Transverse colon (tissue), 4 donors: ENCODE results near the gene CFAP299. TPM values are rescaled to one million over a fixed set of nuclear protein-coding genes. Genes with fewer than 3 reads are reported as not detected.
A peak's percentile ranks its signal among the peaks of the same experiment; 100 is the strongest.

ENCODE experiments used
- DNase-seq: peaks from one replicate; pipeline ENCODE4 v3.0.0-alpha.2; 2019
- H3K27ac ChIP-seq, 4 donors: fragments of 200-600 bp; sonication (generic); 2 replicates each; pipeline ENCODE4 v1.5.1; 2016 to 2018; ENCODE audit warnings: inconsistent platforms in 4 of 4
- H3K27me3 ChIP-seq: fragments of 200-600 bp; sonication (generic); 2 replicates; pipeline ENCODE4 v1.5.1; 2017; ENCODE audit warnings: inconsistent platforms
- H3K36me3 ChIP-seq, 4 donors: fragments of 200-600 bp; sonication (generic); 2 replicates each; pipeline ENCODE4 v1.5.1; 2017 to 2019; ENCODE audit warnings: inconsistent platforms in 4 of 4
- H3K4me1 ChIP-seq, 4 donors: fragments of 200-600 bp; sonication (generic); 2 replicates each; pipeline ENCODE4 v1.5.1; 2017 to 2020; ENCODE audit warnings: inconsistent platforms in 4 of 4
- H3K4me3 ChIP-seq, 4 donors: fragments of 200-600 bp; sonication (generic); 1 replicate in 1 of 4; 2 replicates in 3 of 4; pipeline versions ENCODE4 v1.5.1 to v1.6.1; 2017 to 2019; ENCODE audit warnings: inconsistent platforms in 4 of 4
- H3K9me3 ChIP-seq, 2 donors: fragments of 200-600 bp; sonication (generic); 2 replicates each; pipeline ENCODE4 v1.5.1; 2017 to 2019; ENCODE audit warnings: inconsistent platforms in 2 of 2
- EP300 ChIP-seq: sonication (generic); formaldehyde crosslinking; IDR thresholded peaks from one replicate; pipeline ENCODE4 v1.6.1; 2017; ENCODE audit warnings: antibody characterized with exemption, low read depth
- POLR2A ChIP-seq: fragments of 450-650 bp; IDR thresholded peaks from one replicate; pipeline ENCODE4 v1.6.1; 2016; ENCODE audit warnings: antibody characterized with exemption, mild to moderate bottlenecking, moderate library complexity
- POLR2AphosphoS5 ChIP-seq, 3 donors: sonication (generic); formaldehyde crosslinking; IDR thresholded peaks; one replicate each; pipeline ENCODE4 v1.6.1; 2016; ENCODE audit warnings: antibody characterized with exemption in 3 of 3
- WGBS, 2 donors: methylation state at CpG; one replicate each; pipeline ENCODE4 v1.1.5; 2018; ENCODE audit warnings: low coverage in 1 of 2; 5-methylcytosine and 5-hydroxymethylcytosine counted together
- in situ Hi-C, 4 donors: fragments of 200-750 bp; cut with MboI; loops; one replicate each; pipeline versions ENCODE4 v1.15.0 to v1.15.1; 2017; ENCODE audit warnings: low sequenced_read_pairs in 3 of 4, low pct_ligation_motif_present in 1 of 4, low pct_unique_long_range_greater_than_20kb in 1 of 4
- intact Hi-C: fragments of 100-400 bp; cut with DNase I; formaldehyde crosslinking; loops from one replicate; pipeline ENCODE4 v1.15.1; 2023; ENCODE audit warnings: low total_unique reads
- total RNA-seq, 4 donors: library from RNA; depleted of rRNA; stranded (reverse); fragments of >200 nt; gene quantifications; one replicate each; pipeline ENCODE4 v1.1.0, GENCODE V29; 2016
- TF ChIP-seq, protein P1 (sequence below), 5 experiments: fragments of 200-600 bp in 3 of 5; fragments of 450-650 bp in 2 of 5; sonication (generic) in 3 of 5; IDR thresholded peaks; 1 replicate in 2 of 5; 2 replicates in 3 of 5; pipeline ENCODE4 v1.5.1; 2016 to 2017; ENCODE audit warnings: antibody characterized with exemption in 5 of 5, inconsistent platforms in 3 of 5, mild to moderate bottlenecking in 2 of 5, moderate library complexity in 1 of 5

CFAP299 gene
- total RNA-seq, 4 donors from 2014 or later, result not detected

DNA sequence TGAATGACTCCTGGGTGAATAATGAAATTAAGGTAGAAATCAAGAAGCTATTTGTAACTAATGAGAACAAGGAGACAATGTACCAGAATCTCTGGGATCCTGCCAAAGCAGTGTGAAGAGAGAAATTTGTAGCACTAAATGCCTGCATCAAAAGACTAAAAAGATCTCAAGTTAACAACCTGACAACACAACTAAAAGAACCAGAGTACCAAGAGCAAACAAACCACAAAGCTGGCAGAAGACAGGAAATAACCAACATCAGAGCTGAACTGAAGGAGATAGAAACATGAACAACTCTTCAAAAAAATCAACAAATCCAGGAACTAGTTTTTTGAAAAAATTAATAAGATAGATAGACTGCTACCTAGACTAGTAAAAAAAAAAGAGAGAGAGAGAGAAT, 8.4 kb downstream of the CFAP299 start:
- Histone ChIP-seq H3K36me3 (no peaks in the 10 kb centered on the region), H3K4me3 (no peak overlapping the region), H3K27ac (no peak overlapping the region), H3K27me3 (no peaks in the 10 kb centered on the region), H3K9me3 (no peaks in the 10 kb centered on the region), H3K4me1 (no peaks in the 10 kb centered on the region)
- intact Hi-C loops (no loop called here), in situ Hi-C loops (no loop called here)
- no peak for TF ChIP-seq POLR2AphosphoS5 (IDR thresholded peaks at IDR 0.05)
- no peak for TF ChIP-seq EP300
- TF ChIP-seq, protein P1, sequence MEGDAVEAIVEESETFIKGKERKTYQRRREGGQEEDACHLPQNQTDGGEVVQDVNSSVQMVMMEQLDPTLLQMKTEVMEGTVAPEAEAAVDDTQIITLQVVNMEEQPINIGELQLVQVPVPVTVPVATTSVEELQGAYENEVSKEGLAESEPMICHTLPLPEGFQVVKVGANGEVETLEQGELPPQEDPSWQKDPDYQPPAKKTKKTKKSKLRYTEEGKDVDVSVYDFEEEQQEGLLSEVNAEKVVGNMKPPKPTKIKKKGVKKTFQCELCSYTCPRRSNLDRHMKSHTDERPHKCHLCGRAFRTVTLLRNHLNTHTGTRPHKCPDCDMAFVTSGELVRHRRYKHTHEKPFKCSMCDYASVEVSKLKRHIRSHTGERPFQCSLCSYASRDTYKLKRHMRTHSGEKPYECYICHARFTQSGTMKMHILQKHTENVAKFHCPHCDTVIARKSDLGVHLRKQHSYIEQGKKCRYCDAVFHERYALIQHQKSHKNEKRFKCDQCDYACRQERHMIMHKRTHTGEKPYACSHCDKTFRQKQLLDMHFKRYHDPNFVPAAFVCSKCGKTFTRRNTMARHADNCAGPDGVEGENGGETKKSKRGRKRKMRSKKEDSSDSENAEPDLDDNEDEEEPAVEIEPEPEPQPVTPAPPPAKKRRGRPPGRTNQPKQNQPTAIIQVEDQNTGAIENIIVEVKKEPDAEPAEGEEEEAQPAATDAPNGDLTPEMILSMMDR (IDR thresholded peaks at IDR 0.05), result no peak
- no peak for TF ChIP-seq POLR2A
- no peak for DNase-seq

DNA sequence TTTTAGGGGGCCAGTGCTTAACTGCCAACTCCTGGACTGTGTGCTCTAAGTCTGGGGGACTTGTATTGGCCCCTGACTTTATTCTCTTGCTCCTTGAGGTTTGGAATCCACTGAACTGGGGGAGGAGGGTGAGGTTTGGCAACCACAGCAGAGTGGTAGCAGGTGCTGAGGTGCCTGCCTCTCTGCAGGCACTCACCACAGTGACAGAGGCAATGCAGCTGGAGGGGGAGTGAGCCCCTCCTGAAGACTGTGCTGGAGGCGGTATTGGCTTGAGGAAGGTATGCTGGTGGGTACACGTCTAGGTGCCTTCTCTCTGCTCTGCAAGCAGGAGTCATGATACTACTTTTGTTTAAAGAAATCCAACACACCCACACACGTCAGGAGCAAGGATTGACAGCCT, 24.6 kb downstream of the CFAP299 start:
- H3K27ac ChIP-seq, result no peak overlapping the region
- H3K36me3 ChIP-seq, result no peaks in the 10 kb centered on the region
- H3K27me3 ChIP-seq, result no peaks in the 10 kb centered on the region
- intact Hi-C loops (loop anchor here (5.0 to 10.0 kb wide), 2 partner anchors 625 to 692 kb away; no protein-coding TSS in a partner anchor), in situ Hi-C loops (loop anchor here (5.0 to 25.0 kb wide), 6 partner anchors 625 to 1002 kb away; partner anchors contain the start of gene BMP3 (in 1 of the 4))
- peaks cover 0 to 4% (median 1%) of the 10 kb centered on the region in 4 donors for H3K4me1 ChIP-seq
- WGBS, 2 donors, result 68% methylated on average over 3 of the region's 3 CpGs; no CpG with 5 or more reads in 1 of the 2 donors
- H3K9me3 ChIP-seq, result no peaks in the 10 kb centered on the region
- no peak for TF ChIP-seq POLR2AphosphoS5 (IDR thresholded peaks at IDR 0.05)
- TF ChIP-seq, protein P1 (IDR thresholded peaks at IDR 0.05), result no peak
- TF ChIP-seq POLR2A, result no peak
- TF ChIP-seq EP300, result no peak
- DNase-seq, result no peak
- H3K4me3 ChIP-seq, result no peak overlapping the region

DNA sequence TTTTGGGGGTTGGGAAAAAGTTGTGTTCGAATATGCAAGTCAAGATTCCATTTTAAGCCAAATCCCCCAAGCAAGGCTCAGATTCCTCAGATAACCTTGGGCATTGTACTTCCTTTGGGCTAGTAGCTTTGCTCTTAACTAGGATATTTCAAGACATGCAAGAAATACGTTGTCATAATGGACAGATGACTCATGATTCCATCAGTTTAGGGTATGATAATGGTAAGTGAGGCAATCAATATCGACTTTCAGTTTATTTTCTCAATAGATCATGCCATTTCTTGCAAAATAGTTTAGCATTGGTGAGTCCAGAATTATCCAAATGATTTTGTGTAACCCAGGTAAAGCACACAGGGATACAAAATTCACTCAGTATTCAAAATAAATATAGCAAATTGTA, 25.4 kb downstream of the CFAP299 start:
- H3K9me3 ChIP-seq, result no peaks in the 10 kb centered on the region

DNA sequence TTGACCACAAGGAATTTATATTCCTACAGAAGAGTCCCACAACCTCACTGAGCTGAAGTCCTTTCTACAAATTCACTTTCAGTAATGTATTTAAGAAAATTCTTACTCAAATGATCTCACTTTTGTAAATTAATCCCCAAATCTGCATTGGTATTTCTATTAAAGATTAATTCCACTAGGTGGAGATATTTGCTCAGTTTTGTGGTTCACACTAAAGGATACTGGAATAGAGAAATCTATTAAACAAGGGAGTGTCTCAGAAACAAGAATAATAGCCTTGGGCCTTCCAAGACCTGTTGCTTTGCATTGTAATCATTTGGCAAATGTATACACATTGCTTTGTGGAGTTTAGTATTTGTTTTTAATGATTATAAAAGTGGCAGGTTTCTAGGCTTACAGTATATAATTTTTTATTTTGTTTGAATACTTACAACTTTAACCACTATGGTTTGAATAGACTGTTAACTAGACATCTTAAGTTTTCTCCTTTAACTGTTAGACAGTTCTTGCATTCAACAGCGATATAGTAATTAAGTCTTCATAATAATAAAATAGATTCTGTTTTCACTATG, 25.9 kb downstream of the CFAP299 start:
- Histone ChIP-seq H3K27me3 (no peaks in the 10 kb centered on the region), H3K36me3 (no peaks in the 10 kb centered on the region), H3K4me3 (no peak overlapping the region), H3K9me3 (no peaks in the 10 kb centered on the region), H3K27ac (no peak overlapping the region), H3K4me1 (peaks cover 0 to 4% (median 1%) of the 10 kb centered on the region in 4 donors)
- in situ Hi-C loops (loop anchor here (5.0 to 25.0 kb wide), 6 partner anchors 623 to 1001 kb away; partner anchors contain the start of gene BMP3 (in 1 of the 4)), intact Hi-C loops (loop anchor here (5.0 to 10.0 kb wide), 2 partner anchors 623 to 691 kb away; no protein-coding TSS in a partner anchor)
- no peak for DNase-seq
- TF ChIP-seq, protein P1 (IDR thresholded peaks at IDR 0.05), result peak; percentile 23 to 41 (median 30)
- no peak for TF ChIP-seq EP300
- WGBS, 2 donors, result 82 to 86% methylated on average over 1 of the region's 1 CpG

More for the DNA sequence above, 25.4 kb downstream of the CFAP299 start:
- no peak overlapping the region for H3K27ac ChIP-seq
- no peak overlapping the region for H3K4me3 ChIP-seq
- H3K27me3 ChIP-seq, result no peaks in the 10 kb centered on the region
- WGBS, 2 donors, result 51 to 54% methylated on average over 3 of the region's 3 CpGs
- no peaks in the 10 kb centered on the region for H3K36me3 ChIP-seq
- intact Hi-C loops (loop anchor here (5.0 to 10.0 kb wide), 2 partner anchors 624 to 691 kb away; no protein-coding TSS in a partner anchor), in situ Hi-C loops (loop anchor here (5.0 to 25.0 kb wide), 6 partner anchors 624 to 1001 kb away; partner anchors contain the start of gene BMP3 (in 1 of the 4))
- peaks cover 0 to 4% (median 1%) of the 10 kb centered on the region in 4 donors for H3K4me1 ChIP-seq
- no peak for DNase-seq
- TF ChIP-seq POLR2A (no peak), EP300 (no peak), POLR2AphosphoS5 (IDR thresholded peaks at IDR 0.05) (no peak)
- TF ChIP-seq, protein P1 (IDR thresholded peaks at IDR 0.05), result no peak
